ENCODE measurements around the gene C14orf93. TPM values are rescaled to one million over a fixed set of nuclear protein-coding genes. Genes with fewer than 3 reads are reported as not detected.
"Not testable (repeated sequence)": the region's sequence is repeated elsewhere in the genome, so short reads cannot be mapped to it uniquely, and the experiment has no call there.

The C14orf93 gene
- total RNA-seq, 2 experiments from 2014 or later, result 7.0 to 8.9 TPM

GRCh38 chr14:23028799-23029198 lies 18.9 kb upstream of the C14orf93 start:
- POLR2A ChIA-PET, result interaction anchor here (0.6 to 1.0 kb wide), 3 partner anchors 19 to 263 kb away, joined by 3 read pairs; partner anchors contain the start of gene OXA1L
- CTCF ChIA-PET, result interaction anchor here (0.5 to 5.1 kb wide), 5 partner anchors 22 to 1419 kb away, joined by 3 to 18 read pairs (median 3); no protein-coding TSS in a partner anchor

GRCh38 chr14:23025151-23025814 lies 15.3 kb upstream of the C14orf93 start:
- ChIA-PET CTCF (interaction anchor here (1.5 to 5.1 kb wide), 4 partner anchors 8 to 39 kb away, joined by 3 to 18 read pairs (median 6); no protein-coding TSS in a partner anchor), POLR2A (interaction anchor here (1.4 kb wide), 1 partner anchor 31 kb away, joined by 4 read pairs; no protein-coding TSS in a partner anchor)

GRCh38 chr14:23024612-23025075 lies 14.7 kb upstream of the C14orf93 start:
- CTCF ChIA-PET, result interaction anchor here (1.5 to 2.2 kb wide), 4 partner anchors 9 to 34 kb away, joined by 3 to 7 read pairs (median 4); no protein-coding TSS in a partner anchor

GRCh38 chr14:23023795-23024152 lies 13.8 kb upstream of the C14orf93 start:
- POLR2A ChIA-PET, result interaction anchor here (0.6 kb wide), 1 partner anchor 22 kb away, joined by 6 read pairs; no protein-coding TSS in a partner anchor
- CTCF ChIA-PET, result interaction anchor here (1.6 to 2.2 kb wide), 3 partner anchors 17 to 35 kb away, joined by 4 to 7 read pairs (median 5); no protein-coding TSS in a partner anchor

More at GRCh38 chr14:23024612-23025075, 14.7 kb upstream of the C14orf93 start:
- POLR2A ChIA-PET, result interaction anchor here (1.4 kb wide), 1 partner anchor 30 kb away, joined by 4 read pairs; no protein-coding TSS in a partner anchor

GRCh38 chr14:23023022-23023794 lies 13.3 kb upstream of the C14orf93 start:
- ChIA-PET POLR2A (interaction anchor here (0.6 kb wide), 1 partner anchor 22 kb away, joined by 6 read pairs; no protein-coding TSS in a partner anchor), CTCF (interaction anchor here (1.6 to 2.2 kb wide), 3 partner anchors 16 to 35 kb away, joined by 4 to 7 read pairs (median 5); no protein-coding TSS in a partner anchor)

- POLR2A ChIA-PET, result interaction anchor here (0.6 kb wide), 1 partner anchor 20 kb away, joined by 14 read pairs; no protein-coding TSS in a partner anchor
These were observed 12.0 kb upstream of the C14orf93 start for GRCh38 chr14:23021889-23022442.

GRCh38 chr14:23021434-23021833 lies 11.5 kb upstream of the C14orf93 start:
- CTCF ChIA-PET, result interaction anchor here (0.6 to 1.5 kb wide), 3 partner anchors 15 to 1221 kb away, joined by 3 to 6 read pairs (median 4); no protein-coding TSS in a partner anchor
- POLR2A ChIA-PET, result interaction anchor here (0.6 kb wide), 1 partner anchor 19 kb away, joined by 14 read pairs; no protein-coding TSS in a partner anchor

More at GRCh38 chr14:23021889-23022442, 12.0 kb upstream of the C14orf93 start:
- CTCF ChIA-PET, result interaction anchor here (0.6 to 1.5 kb wide), 2 partner anchors 27 to 1221 kb away, joined by 3 to 6 read pairs; no protein-coding TSS in a partner anchor

GRCh38 chr14:23020143-23021128 lies 10.5 kb upstream of the C14orf93 start:
- CTCF ChIA-PET, result interaction anchor here (0.6 to 1.3 kb wide), 3 partner anchors 14 to 161 kb away, joined by 3 to 4 read pairs (median 3); no protein-coding TSS in a partner anchor
- POLR2A ChIA-PET, result no interaction called here

GRCh38 chr14:23018107-23018506 lies 8.2 kb upstream of the C14orf93 start:
- CTCF ChIA-PET, result no interaction called here
- POLR2A ChIA-PET, result no interaction called here

GRCh38 chr14:23017091-23017490 lies 7.1 kb upstream of the C14orf93 start:
- POLR2A ChIA-PET, result interaction anchor here (1.4 kb wide), 1 partner anchor 10 kb away, joined by 6 read pairs; no protein-coding TSS in a partner anchor

GRCh38 chr14:23015618-23016017 lies 5.7 kb upstream of the C14orf93 start:
- POLR2A ChIA-PET, result no interaction called here

More at GRCh38 chr14:23017091-23017490, 7.1 kb upstream of the C14orf93 start:
- CTCF ChIA-PET, result interaction anchor here (1.0 to 3.5 kb wide), 2 partner anchors 41 to 52 kb away, joined by 3 to 9 read pairs; partner anchors contain the start of gene CDH24

GRCh38 chr14:23013749-23014054 lies 3.8 kb upstream of the C14orf93 start:
- POLR2A ChIA-PET, result not testable (repeated sequence)
- CTCF ChIA-PET, result interaction anchor here (1.7 kb wide), 1 partner anchor 17 kb away, joined by 3 read pairs; no protein-coding TSS in a partner anchor

More at GRCh38 chr14:23015618-23016017, 5.7 kb upstream of the C14orf93 start:
- CTCF ChIA-PET, result interaction anchor here (3.5 kb wide), 1 partner anchor 43 kb away, joined by 9 read pairs; the partner anchor contains the start of gene CDH24

GRCh38 chr14:23013054-23013748 lies 3.3 kb upstream of the C14orf93 start:
- POLR2A ChIA-PET, result no interaction called here
- CTCF ChIA-PET, result interaction anchor here (1.2 to 1.7 kb wide), 2 partner anchors 17 to 45 kb away, joined by 3 read pairs; no protein-coding TSS in a partner anchor

- POLR2A ChIA-PET, result no interaction called here
- CTCF ChIA-PET, result interaction anchor here (0.6 to 1.3 kb wide), 2 partner anchors 15 to 450 kb away, joined by 3 to 6 read pairs; no protein-coding TSS in a partner anchor
These were observed 432 bp downstream of the C14orf93 start for GRCh38 chr14:23009483-23009938.

GRCh38 chr14:23008831-23009230 lies 1.1 kb downstream of the C14orf93 start:
- ChIA-PET POLR2A (interaction anchor here (0.6 kb wide), 1 partner anchor 1497 kb away, joined by 3 read pairs; no protein-coding TSS in a partner anchor), CTCF (interaction anchor here (0.6 to 1.6 kb wide), 4 partner anchors 14 to 449 kb away, joined by 3 to 6 read pairs (median 4); no protein-coding TSS in a partner anchor)

All from activated CD8-positive, alpha-beta memory T cell treated with anti-CD3 and anti-CD28 coated beads for 36 hours (primary cell).